Upper lobe of left lung (tissue), 6 donors: ENCODE measurements around the gene NOD1. TPM values are rescaled to one million over a fixed set of nuclear protein-coding genes. Genes with fewer than 3 reads are reported as not detected.
A peak's percentile ranks its signal among the peaks of the same experiment; 100 is the strongest.

ENCODE experiments used
- ATAC-seq, 2 donors: fragments of 200-7000 bp; cut with Tn5 transposase; one replicate each; pipeline ENCODE4 v1.9.1; 2022; ENCODE audit warnings: mild to moderate bottlenecking in 2 of 2, moderate library complexity in 2 of 2; ENCODE audit not compliant: low FRiP score in 2 of 2
- DNase-seq, 2 donors: peaks; one replicate each; pipeline ENCODE4 v3.0.0-alpha.2; 2019 to 2020
- H3K27ac ChIP-seq, 4 donors: fragments of 200-600 bp; sonication (generic); one replicate each; pipeline ENCODE4 v1.5.1; 2016 to 2019
- H3K27me3 ChIP-seq, 4 donors: fragments of 200-600 bp; sonication (generic); one replicate each; pipeline ENCODE4 v1.5.1; 2017 to 2019
- H3K36me3 ChIP-seq, 4 donors: fragments of 200-600 bp; sonication (generic); one replicate each; pipeline ENCODE4 v1.5.1; 2016 to 2019
- H3K4me1 ChIP-seq, 4 donors: fragments of 200-600 bp; sonication (generic); one replicate each; pipeline ENCODE4 v1.5.1; 2018 to 2019
- H3K4me3 ChIP-seq, 4 donors: fragments of 200-600 bp; sonication (generic); one replicate each; pipeline ENCODE4 v1.5.1; 2017 to 2019; ENCODE audit warnings: mild to moderate bottlenecking in 2 of 4, moderate library complexity in 1 of 4
- H3K9me3 ChIP-seq, 4 donors: fragments of 200-600 bp; sonication (generic); one replicate each; pipeline ENCODE4 v1.5.1; 2018 to 2019
- EP300 ChIP-seq, 4 donors: sonication (generic); formaldehyde crosslinking; IDR thresholded peaks; one replicate each; pipeline ENCODE4 v1.5.1; 2017; ENCODE audit warnings: antibody characterized with exemption in 4 of 4, control low read depth in 2 of 4
- POLR2A ChIP-seq, 4 donors: fragments of 450-650 bp; IDR thresholded peaks; one replicate each; pipeline ENCODE4 v1.5.1; 2016 to 2017; ENCODE audit warnings: antibody characterized with exemption in 4 of 4, mild to moderate bottlenecking in 2 of 4
- POLR2AphosphoS5 ChIP-seq, 2 donors: sonication (generic); formaldehyde crosslinking; IDR thresholded peaks; one replicate each; pipeline ENCODE4 v1.5.1; 2017; ENCODE audit warnings: antibody characterized with exemption in 2 of 2
- WGBS, 2 donors: methylation state at CpG; one replicate each; pipeline ENCODE4 v1.1.5; 2017 to 2018; 5-methylcytosine and 5-hydroxymethylcytosine counted together
- total RNA-seq, 6 donors: library from RNA; depleted of rRNA in 4 of 6; stranded (reverse); fragments of >200 nt in 4 of 6; gene quantifications; one replicate each; pipeline versions ENCODE4 v1.1.0 to v1.2.1, GENCODE V29; 2016 to 2021
- TF ChIP-seq, protein P1 (sequence below), 6 experiments: fragments of 450-650 bp in 4 of 6; fragments of 200-600 bp in 2 of 6; sonication (generic) in 2 of 6; IDR thresholded peaks; one replicate each; pipeline ENCODE4 v1.5.1; 2016 to 2019; ENCODE audit warnings: antibody characterized with exemption in 6 of 6
- donor health status: DM: no; HTN: no; CAD: no; lungs with moderate emphysema.
- donor health status: DM: no; HTN: yes; CAD: no; lungs with severe emphysema.

The NOD1 gene
- total RNA-seq, 6 donors from 2014 or later: 24.7 to 71.2 (median 38.0) TPM

DNA sequence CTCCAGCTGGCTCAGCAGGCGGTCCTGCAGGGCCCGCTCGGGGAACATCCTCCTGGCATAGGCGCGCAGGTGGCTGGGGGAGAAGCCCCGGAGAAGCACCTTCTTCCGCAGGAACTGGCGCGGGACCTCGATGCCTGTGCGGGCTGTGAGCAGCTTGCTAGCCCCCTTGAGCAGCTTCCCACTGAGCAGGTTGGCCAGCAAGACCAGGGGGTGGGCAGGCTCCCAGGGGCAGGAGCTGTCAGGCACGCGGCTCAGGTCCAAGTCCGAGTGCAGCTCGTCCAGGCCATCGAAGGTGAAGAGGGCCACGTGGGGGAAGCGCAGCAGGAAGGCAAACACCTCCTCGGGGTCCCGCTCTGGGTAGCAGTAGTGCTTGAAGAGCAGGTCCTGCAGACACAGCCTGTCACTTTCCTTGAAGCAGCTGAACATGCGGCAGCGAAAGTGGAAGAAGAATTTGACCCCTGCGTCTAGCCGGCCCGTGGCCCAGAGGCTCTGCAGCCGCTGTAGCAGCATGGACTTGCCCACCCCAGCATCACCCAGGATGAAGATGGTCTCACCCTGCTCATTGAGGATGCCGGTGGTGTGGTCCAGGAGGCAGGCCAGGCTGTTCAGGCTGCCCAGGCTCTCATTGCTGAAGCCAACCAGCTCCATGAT, 26.2 kb downstream of the NOD1 start:
- 68 to 88% methylated on average over 8 to 27 of the region's 27 CpGs for WGBS, 2 donors
- Histone ChIP-seq H3K27me3 (no peaks in the 10 kb centered on the region), H3K4me1 (no peaks in the 10 kb centered on the region), H3K4me3 (no peak overlapping the region), H3K36me3 (peaks cover 24 to 98% (median 78%) of the 10 kb centered on the region in 4 donors), H3K27ac (peak overlapping the region in 1 of 4 donors; percentile 2), H3K9me3 (no peaks in the 10 kb centered on the region)
- DNase-seq (peak in 1 of 2 donors; percentile 77), ATAC-seq (no peak)
- TF ChIP-seq POLR2AphosphoS5 (IDR thresholded peaks at IDR 0.05) (no peak), EP300 (IDR thresholded peaks at IDR 0.05) (no peak), POLR2A (IDR thresholded peaks at IDR 0.05) (no peak)
- TF ChIP-seq, protein P1, sequence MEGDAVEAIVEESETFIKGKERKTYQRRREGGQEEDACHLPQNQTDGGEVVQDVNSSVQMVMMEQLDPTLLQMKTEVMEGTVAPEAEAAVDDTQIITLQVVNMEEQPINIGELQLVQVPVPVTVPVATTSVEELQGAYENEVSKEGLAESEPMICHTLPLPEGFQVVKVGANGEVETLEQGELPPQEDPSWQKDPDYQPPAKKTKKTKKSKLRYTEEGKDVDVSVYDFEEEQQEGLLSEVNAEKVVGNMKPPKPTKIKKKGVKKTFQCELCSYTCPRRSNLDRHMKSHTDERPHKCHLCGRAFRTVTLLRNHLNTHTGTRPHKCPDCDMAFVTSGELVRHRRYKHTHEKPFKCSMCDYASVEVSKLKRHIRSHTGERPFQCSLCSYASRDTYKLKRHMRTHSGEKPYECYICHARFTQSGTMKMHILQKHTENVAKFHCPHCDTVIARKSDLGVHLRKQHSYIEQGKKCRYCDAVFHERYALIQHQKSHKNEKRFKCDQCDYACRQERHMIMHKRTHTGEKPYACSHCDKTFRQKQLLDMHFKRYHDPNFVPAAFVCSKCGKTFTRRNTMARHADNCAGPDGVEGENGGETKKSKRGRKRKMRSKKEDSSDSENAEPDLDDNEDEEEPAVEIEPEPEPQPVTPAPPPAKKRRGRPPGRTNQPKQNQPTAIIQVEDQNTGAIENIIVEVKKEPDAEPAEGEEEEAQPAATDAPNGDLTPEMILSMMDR (IDR thresholded peaks at IDR 0.05): no peak

DNA sequence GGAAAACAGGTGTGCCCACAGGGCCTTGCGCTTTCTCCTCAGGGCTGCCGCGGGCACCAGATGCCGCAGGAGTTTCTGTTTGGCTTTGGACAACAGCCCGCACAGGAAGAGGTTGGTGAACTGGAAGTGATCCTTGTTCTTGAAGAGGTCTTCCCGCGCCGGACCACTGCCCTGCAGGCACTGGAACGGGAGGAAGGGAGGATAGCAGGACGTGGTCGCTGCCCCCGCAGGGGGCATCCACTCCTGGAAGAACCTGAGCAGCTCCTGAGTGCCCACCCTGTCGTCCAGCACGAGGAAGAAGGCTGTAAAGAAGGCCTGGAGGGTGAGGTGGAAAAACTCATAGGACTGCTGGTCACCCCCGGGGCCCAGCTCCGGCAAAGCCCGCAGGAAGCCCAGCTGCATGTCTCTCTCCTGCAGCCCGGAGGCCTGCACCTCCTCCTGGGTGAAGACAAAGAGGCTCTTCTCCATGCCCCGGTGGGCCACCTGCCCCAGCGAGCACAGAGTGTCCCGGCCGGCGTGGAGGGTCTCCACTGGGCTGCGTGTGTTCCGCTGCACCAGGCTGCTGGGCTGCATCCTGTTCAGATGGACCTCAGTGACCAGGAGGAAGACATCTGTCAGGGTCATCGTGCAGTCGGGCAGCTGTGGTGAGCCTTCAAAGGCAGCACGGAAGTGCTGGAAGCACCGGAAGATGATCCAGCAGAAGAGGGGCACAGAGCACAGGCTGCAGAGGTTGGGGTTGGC, 26.9 kb downstream of the NOD1 start:
- DNase-seq (peak in 1 of 2 donors; percentile 78), ATAC-seq (no peak)
- Histone ChIP-seq H3K36me3 (peaks cover 27 to 98% (median 82%) of the 10 kb centered on the region in 4 donors), H3K9me3 (no peaks in the 10 kb centered on the region), H3K4me3 (no peak overlapping the region), H3K4me1 (no peaks in the 10 kb centered on the region), H3K27me3 (no peaks in the 10 kb centered on the region), H3K27ac (peak overlapping the region in 1 of 4 donors; percentile 2)
- TF ChIP-seq, protein P1 (IDR thresholded peaks at IDR 0.05): no peak
- TF ChIP-seq POLR2A (IDR thresholded peaks at IDR 0.05) (no peak), EP300 (IDR thresholded peaks at IDR 0.05) (no peak), POLR2AphosphoS5 (IDR thresholded peaks at IDR 0.05) (no peak)
- WGBS, 2 donors: 90 to 94% methylated on average over 14 to 29 of the region's 29 CpGs

DNA sequence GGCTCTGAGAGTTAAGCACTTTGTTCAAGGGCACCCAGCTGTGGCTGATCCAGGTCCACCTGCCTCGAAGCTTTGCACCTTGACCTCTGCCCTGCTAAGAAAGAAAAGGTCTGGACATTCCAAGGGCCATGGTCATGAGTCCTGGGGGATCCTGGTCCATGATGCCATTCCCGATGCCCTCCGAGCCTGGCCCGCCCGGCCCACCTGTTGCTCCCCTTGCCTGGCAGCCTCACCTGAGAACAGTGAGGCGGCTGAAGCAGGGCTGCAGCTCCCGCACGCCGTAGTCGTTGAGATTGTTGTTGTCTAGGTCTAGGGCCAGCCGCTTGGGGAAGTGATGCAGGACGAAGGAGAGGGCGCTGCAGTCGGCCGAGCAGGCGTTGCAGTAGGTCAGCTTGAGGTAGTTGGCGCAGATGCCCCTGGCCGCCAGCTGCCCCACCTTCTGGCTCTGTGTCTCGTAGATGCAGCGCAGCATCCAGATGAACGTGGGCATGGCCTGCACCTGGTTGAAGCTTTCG, 27.5 kb downstream of the NOD1 start:
- no peak for TF ChIP-seq POLR2AphosphoS5 (IDR thresholded peaks at IDR 0.05)
- TF ChIP-seq, protein P1 (IDR thresholded peaks at IDR 0.05): no peak
- Histone ChIP-seq H3K36me3 (peaks cover 24 to 98% (median 79%) of the 10 kb centered on the region in 4 donors), H3K4me3 (no peak overlapping the region), H3K27me3 (no peaks in the 10 kb centered on the region), H3K27ac (no peak overlapping the region), H3K4me1 (peaks cover 2 to 6% (median 3%) of the 10 kb centered on the region in 4 donors), H3K9me3 (no peaks in the 10 kb centered on the region)
- DNase-seq: peak in 1 of 2 donors; percentile 74
- WGBS, 2 donors: 92 to 95% methylated on average over 18 to 21 of the region's 22 CpGs
- no peak for ATAC-seq

- Histone ChIP-seq H3K27me3 (no peaks in the 10 kb centered on the region), H3K27ac (no peak overlapping the region), H3K36me3 (peaks cover 18 to 92% (median 74%) of the 10 kb centered on the region in 4 donors), H3K4me3 (no peak overlapping the region), H3K4me1 (peaks cover 3 to 9% (median 6%) of the 10 kb centered on the region in 4 donors), H3K9me3 (no peaks in the 10 kb centered on the region)
- no peak for TF ChIP-seq EP300 (IDR thresholded peaks at IDR 0.05)
- TF ChIP-seq, protein P1 (IDR thresholded peaks at IDR 0.05): no peak
- WGBS, 2 donors: 61 to 84% methylated on average over 6 of the region's 6 CpGs
- no peak for ATAC-seq
- no peak for DNase-seq
These were observed 28.2 kb downstream of the NOD1 start for GRCh38 chr7:30450240-30450982.
